Karpas-422 (cell line): Measurements from ENCODE around the gene CHST3. TPM values are rescaled to one million over a fixed set of nuclear protein-coding genes. Genes with fewer than 3 reads are reported as not detected.

Experiments
- DNase-seq: peaks from one replicate; pipeline ENCODE4 v3.0.0-alpha.2; 2015
- H2AFZ ChIP-seq: fragments of 200-600 bp; sonication (generic); 2 replicates; pipeline ENCODE4 v1.6.1; 2014; ENCODE audit warnings: antibody characterized with exemption, low read length, mixed read lengths
- H3K27ac ChIP-seq: fragments of 200-600 bp; sonication (generic); 2 replicates; pipeline ENCODE4 v1.5.1; 2014; ENCODE audit warnings: mild to moderate bottlenecking, low read length, moderate library complexity
- H3K27me3 ChIP-seq: fragments of 200-600 bp; sonication (generic); 2 replicates; pipeline ENCODE4 v1.6.1; 2014; ENCODE audit warnings: low read length, mixed read lengths
- H3K36me3 ChIP-seq: fragments of 200-600 bp; sonication (generic); 2 replicates; pipeline ENCODE4 v1.6.1; 2014; ENCODE audit warnings: low read length, mixed read lengths; ENCODE audit not compliant: insufficient read depth
- H3K4me1 ChIP-seq: fragments of 200-600 bp; sonication (generic); 2 replicates; pipeline ENCODE4 v1.6.1; 2014; ENCODE audit warnings: mild to moderate bottlenecking, low read length, mixed read lengths
- H3K4me2 ChIP-seq: fragments of 200-600 bp; sonication (generic); 2 replicates; pipeline ENCODE4 v1.6.1; 2014; ENCODE audit warnings: low read length, low read depth, mild to moderate bottlenecking; ENCODE audit not compliant: poor library complexity, severe bottlenecking
- H3K4me3 ChIP-seq: fragments of 200-600 bp; sonication (generic); 2 replicates; pipeline ENCODE4 v1.5.1; 2014; ENCODE audit warnings: mild to moderate bottlenecking, antibody characterized with exemption, low read length, mixed read lengths
- H3K79me2 ChIP-seq: fragments of 200-600 bp; sonication (generic); 2 replicates; pipeline ENCODE4 v1.6.1; 2014; ENCODE audit warnings: mild to moderate bottlenecking, low read length, mixed read lengths
- H3K9ac ChIP-seq: fragments of 200-600 bp; sonication (generic); 2 replicates; pipeline ENCODE4 v1.6.0; 2014; ENCODE audit warnings: low read length
- H3K9me2 ChIP-seq: fragments of 200-600 bp; sonication (generic), shearing (Covaris generic); replicated peaks from 2 replicates; pipeline ENCODE4 v1.6.0; 2014; ENCODE audit warnings: mild to moderate bottlenecking, low read length, moderate library complexity; ENCODE audit not compliant: insufficient read depth
- H3K9me3 ChIP-seq: fragments of 300-700, 200-600 bp; sonication (generic); 2 replicates; pipeline ENCODE4 v1.6.1; 2014; ENCODE audit warnings: low read length, mixed read lengths
- H4K20me1 ChIP-seq: fragments of 200-600 bp; sonication (generic); 2 replicates; pipeline ENCODE4 v1.6.1; 2014; ENCODE audit warnings: mild to moderate bottlenecking, antibody characterized with exemption, low read length, low read depth; ENCODE audit not compliant: insufficient read depth
- total RNA-seq: library from RNA; depleted of rRNA; stranded (reverse); fragments of >200 nt; shearing (Covaris generic); gene quantifications from 2 replicates; pipeline ENCODE4 v1.2.3, GENCODE V29; 2014; ENCODE audit warnings: low replicate concordance

The CHST3 gene
- total RNA-seq, 1 experiment from 2014 or later = not detected

DNA sequence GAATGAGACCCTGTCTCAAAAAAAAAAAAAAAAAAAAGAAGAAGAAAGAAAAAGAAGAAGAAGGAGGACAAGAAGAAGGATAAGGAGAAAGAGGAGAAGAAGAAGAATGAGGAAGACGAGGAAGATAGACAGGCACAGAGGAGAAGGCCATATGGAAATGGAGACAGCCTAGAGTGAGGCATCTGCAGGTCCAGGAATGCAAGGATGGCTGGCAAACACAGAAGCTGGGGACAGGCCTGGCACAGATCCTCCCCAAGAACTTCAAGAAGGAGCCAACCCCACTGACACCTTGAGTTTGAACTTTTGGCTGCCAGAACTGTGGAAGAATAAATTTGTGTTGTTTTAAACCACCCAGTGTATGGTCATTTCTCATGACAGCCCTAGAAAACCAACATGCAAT lies 85.3 kb downstream of the CHST3 start:
- no peaks in the 10 kb centered on the region for H3K79me2 ChIP-seq
- H3K4me3 ChIP-seq = no peak overlapping the region
- no peak overlapping the region for H3K9ac ChIP-seq
- no peak for DNase-seq
- H3K4me1 ChIP-seq = peaks cover 6% of the 10 kb centered on the region
- H2AFZ ChIP-seq = no peak overlapping the region
- H3K4me2 ChIP-seq = no peak overlapping the region
- H4K20me1 ChIP-seq = no peaks in the 10 kb centered on the region
- no peaks in the 10 kb centered on the region for H3K9me2 ChIP-seq
- peaks cover 5% of the 10 kb centered on the region for H3K9me3 ChIP-seq
- H3K27ac ChIP-seq = no peak overlapping the region
- H3K36me3 ChIP-seq = no peaks in the 10 kb centered on the region
- H3K27me3 ChIP-seq = peaks cover 2% of the 10 kb centered on the region; the same call in 1 of the 2 replicates

DNA sequence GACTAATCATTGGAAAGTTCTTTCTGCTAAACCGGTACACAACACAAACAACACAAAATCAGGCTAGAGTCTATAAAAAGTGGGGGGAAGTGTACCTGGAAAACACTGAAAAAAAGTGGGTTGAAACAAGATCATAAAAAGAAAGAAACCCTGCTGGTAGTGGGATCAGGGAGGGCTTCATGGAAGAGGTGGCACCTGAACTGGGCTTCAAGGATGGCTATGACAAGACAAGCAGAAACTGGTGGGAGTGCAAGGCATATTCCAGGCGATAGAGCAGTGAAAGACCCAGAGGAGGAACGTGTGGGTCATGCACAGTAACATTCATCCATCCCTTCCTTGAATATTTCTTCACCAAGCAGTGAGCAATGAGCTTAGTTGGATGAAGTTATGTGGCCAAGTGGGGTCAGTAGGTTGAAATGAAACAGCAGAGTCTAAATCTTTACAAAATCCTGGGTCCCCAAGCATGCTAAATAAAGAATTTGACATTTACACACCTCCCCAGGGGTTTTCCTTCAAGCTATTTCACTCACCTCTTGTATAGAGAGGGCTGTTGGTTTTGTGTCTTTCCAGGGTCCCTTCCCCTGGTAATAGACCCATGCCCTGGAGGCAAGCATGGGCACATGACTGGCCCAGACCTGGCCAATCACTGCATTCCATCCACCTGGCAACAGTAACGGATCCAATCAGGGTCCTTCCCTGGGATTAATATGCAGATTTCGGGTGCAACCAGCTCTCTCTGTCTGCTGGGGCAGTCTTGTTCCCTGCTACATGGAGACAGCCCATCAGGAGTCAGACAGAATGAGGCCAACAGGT lies 86.0 kb downstream of the CHST3 start:
- peaks cover 6% of the 10 kb centered on the region for H3K4me1 ChIP-seq
- no peak overlapping the region for H3K4me2 ChIP-seq
- H3K4me3 ChIP-seq = no peak overlapping the region
- no peaks in the 10 kb centered on the region for H4K20me1 ChIP-seq
- no peaks in the 10 kb centered on the region for H3K9me2 ChIP-seq
- H3K27me3 ChIP-seq = peaks cover 2% of the 10 kb centered on the region; the same call in 1 of the 2 replicates
- no peak overlapping the region for H3K27ac ChIP-seq
- H3K9me3 ChIP-seq = peaks cover 5% of the 10 kb centered on the region
- H3K36me3 ChIP-seq = no peaks in the 10 kb centered on the region
- H3K79me2 ChIP-seq = no peaks in the 10 kb centered on the region
- no peak overlapping the region for H3K9ac ChIP-seq
- peak; percentile 48 for DNase-seq
- H2AFZ ChIP-seq = no peak overlapping the region

DNA sequence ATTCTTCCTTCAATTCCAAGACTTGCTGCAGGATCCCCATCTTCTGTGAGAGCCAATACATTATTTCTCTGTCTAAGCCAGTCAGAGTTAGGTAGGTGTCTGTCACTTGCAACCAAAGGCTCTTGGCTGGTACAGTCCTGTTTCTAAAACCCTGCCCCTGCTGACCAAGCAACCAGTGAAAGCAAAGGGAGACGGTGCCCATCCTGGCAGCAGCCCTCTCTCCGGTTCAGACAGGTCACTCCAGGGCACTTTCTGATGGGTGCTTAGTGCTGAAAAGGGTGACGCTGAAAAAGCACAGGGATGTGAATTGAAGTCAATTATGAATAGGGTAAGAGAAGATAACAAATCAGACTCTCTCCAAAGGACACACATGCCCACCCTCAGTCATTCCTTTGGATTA lies 86.7 kb downstream of the CHST3 start:
- Histone ChIP-seq H3K9me3 (peaks cover 5% of the 10 kb centered on the region), H3K9me2 (no peaks in the 10 kb centered on the region), H3K27me3 (peaks cover 2% of the 10 kb centered on the region; the same call in 1 of the 2 replicates), H3K79me2 (no peaks in the 10 kb centered on the region), H3K4me1 (peaks cover 6% of the 10 kb centered on the region), H4K20me1 (no peaks in the 10 kb centered on the region), H2AFZ (no peak overlapping the region), H3K4me3 (no peak overlapping the region), H3K27ac (no peak overlapping the region), H3K9ac (no peak overlapping the region), H3K4me2 (no peak overlapping the region), H3K36me3 (no peaks in the 10 kb centered on the region)
- DNase-seq = no peak

DNA sequence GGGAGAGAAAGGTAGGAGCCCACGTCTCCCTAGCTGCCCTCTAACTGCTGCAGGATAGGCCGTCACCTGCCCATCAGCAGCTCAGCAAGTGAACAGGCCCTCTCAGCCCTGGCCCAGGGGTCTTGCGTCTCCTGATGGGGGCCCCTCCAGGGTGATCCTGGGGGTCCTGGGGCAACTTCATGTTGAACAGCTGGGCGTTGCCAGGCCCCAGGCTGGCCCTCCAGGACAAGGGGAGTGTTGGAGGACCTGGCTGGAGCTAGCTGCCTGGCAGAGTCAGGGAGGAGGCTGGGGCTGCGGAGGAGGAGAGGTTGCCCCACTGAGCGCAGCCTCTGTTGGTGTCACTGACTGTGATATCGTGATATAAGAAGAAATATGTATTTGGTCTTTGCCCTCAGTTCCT lies 89.5 kb downstream of the CHST3 start:
- Histone ChIP-seq H3K9me2 (no peaks in the 10 kb centered on the region), H3K4me2 (no peak overlapping the region), H3K79me2 (no peaks in the 10 kb centered on the region), H3K27me3 (peaks cover 2% of the 10 kb centered on the region; the same call in 1 of the 2 replicates), H2AFZ (no peak overlapping the region), H3K4me3 (no peak overlapping the region), H4K20me1 (no peaks in the 10 kb centered on the region), H3K27ac (no peak overlapping the region), H3K9ac (no peak overlapping the region), H3K9me3 (peaks cover 5% of the 10 kb centered on the region), H3K36me3 (no peaks in the 10 kb centered on the region), H3K4me1 (peaks cover 6% of the 10 kb centered on the region)
- no peak for DNase-seq

DNA sequence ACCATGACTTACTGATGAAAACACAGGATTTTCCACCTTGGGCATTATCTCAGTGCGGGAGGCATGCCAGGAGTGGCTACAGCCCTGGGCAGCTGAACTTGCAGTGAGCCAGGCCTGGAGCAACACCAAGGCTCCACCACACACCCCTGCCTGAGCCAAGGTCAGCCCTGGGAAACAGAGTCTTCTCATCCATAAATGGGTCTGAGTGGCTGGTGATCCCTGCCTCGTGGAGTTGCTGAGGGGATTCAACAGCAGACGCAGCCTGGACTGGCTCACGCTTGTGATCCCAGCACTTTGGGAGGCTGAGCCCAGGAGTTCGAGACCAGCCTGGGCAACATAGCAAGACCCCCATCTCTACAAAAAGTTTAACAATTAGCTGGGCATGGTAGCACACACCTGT lies 91.9 kb downstream of the CHST3 start:
- no peak overlapping the region for H2AFZ ChIP-seq
- H3K4me1 ChIP-seq = no peaks in the 10 kb centered on the region
- no peaks in the 10 kb centered on the region for H3K9me2 ChIP-seq
- H3K4me3 ChIP-seq = no peak overlapping the region
- H4K20me1 ChIP-seq = no peaks in the 10 kb centered on the region
- no peaks in the 10 kb centered on the region for H3K79me2 ChIP-seq
- H3K4me2 ChIP-seq = no peak overlapping the region
- no peak overlapping the region for H3K9ac ChIP-seq
- no peaks in the 10 kb centered on the region for H3K36me3 ChIP-seq
- DNase-seq = no peak
- no peaks in the 10 kb centered on the region for H3K9me3 ChIP-seq
- no peaks in the 10 kb centered on the region for H3K27me3 ChIP-seq
- no peak overlapping the region for H3K27ac ChIP-seq

DNA sequence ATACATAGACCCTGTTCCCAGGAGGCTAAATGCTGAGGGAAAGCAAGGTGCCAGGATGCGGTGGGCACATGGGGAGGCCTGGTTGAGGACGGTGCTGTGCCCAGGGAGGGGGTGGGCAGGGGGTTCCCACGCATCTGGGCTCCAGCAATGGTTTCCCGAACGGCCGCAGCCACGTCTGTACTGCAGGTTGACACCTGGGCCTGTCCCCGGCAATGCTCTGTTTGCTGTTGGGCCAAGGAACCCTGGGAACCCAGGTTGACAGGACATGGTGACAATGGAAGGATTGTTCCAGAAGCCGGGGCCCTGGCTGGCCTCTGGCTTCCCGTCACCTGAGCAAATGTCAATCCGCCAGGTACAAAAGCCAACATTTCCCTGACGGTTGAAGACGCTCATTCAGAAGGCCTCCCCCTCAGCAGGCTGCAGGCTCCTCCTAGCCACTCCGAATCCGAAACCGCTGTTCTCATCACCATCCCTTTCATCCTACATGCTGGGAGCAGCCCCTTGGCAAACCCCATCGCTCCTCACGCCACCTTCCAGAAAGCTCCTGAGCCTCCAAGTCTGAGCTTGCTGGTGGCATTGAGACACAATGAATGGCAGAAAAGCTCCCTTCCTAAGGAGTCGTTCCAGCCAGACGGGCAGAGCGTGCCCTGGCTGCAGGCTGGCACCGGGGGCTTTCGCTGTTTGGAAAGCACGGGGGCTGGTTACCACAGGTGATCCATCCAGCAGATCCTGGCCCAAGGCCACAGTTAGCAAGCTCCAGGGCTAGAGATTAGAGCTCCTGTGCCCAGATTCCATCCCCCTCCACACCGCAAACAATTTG lies 92.9 kb downstream of the CHST3 start:
- Histone ChIP-seq H3K79me2 (no peaks in the 10 kb centered on the region), H3K4me3 (no peak overlapping the region), H3K4me1 (no peaks in the 10 kb centered on the region), H3K36me3 (no peaks in the 10 kb centered on the region), H3K27ac (no peak overlapping the region), H2AFZ (no peak overlapping the region), H3K9me3 (no peaks in the 10 kb centered on the region), H3K4me2 (no peak overlapping the region), H3K9ac (no peak overlapping the region), H3K9me2 (no peaks in the 10 kb centered on the region), H4K20me1 (no peaks in the 10 kb centered on the region), H3K27me3 (no peaks in the 10 kb centered on the region)
- no peak for DNase-seq

DNA sequence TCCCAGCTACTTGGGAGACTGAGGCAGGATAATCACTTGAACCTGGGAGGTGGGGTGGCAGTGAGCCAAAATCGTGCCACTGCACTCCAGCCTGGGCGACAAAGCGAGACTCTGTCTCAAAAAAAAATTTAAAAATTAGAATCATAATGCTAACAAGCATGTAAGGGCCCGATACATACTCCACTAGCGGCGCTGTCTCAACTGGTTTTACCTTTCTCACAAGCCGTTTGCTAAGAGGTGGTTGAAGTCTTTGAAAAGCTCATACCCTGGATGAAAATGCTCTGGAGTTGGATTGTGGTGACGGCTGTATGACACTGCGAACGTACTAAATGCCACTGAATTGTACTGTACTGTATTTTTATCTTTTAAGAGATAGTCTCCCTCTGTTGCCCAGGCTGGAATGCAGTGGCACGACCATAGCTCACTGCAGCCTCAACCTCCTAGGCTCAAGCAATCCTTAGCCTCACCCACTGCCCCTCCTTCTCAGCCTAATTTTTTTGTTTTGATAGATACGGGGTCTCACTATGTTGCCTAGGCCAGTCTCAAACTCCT lies 94.2 kb downstream of the CHST3 start:
- Histone ChIP-seq H3K9me2 (no peaks in the 10 kb centered on the region), H3K36me3 (no peaks in the 10 kb centered on the region), H3K4me2 (no peak overlapping the region), H3K4me3 (no peak overlapping the region), H3K4me1 (no peaks in the 10 kb centered on the region), H3K27me3 (no peaks in the 10 kb centered on the region), H3K9me3 (no peaks in the 10 kb centered on the region), H3K79me2 (no peaks in the 10 kb centered on the region), H2AFZ (no peak overlapping the region), H3K9ac (no peak overlapping the region), H3K27ac (no peak overlapping the region), H4K20me1 (no peaks in the 10 kb centered on the region)
- no peak for DNase-seq
